ENCODE measurements around the gene SIDT2.
A peak's percentile ranks its signal among the peaks of the same experiment; 100 is the strongest.

The SIDT2 gene

GRCh38 chr11:117230999-117231841 lies 52.7 kb downstream of the SIDT2 start:
- POLR2A ChIA-PET, result interaction anchor here (0.6 to 0.9 kb wide), 3 partner anchors 43 to 233 kb away, joined by 3 to 5 read pairs (median 4); partner anchors contain the start of gene PAFAH1B2
- DNase-seq (ENCODE audit: extremely low spot score), result peak; percentile 34
- TF ChIP-seq CTCF (IDR thresholded peaks at IDR 0.05; ENCODE audit: control extremely low read depth, extremely low read depth, low read depth, missing control alignments), result no peak
- CTCF ChIA-PET, result interaction anchor here (0.8 to 9.2 kb wide), 17 partner anchors 9 to 496 kb away, joined by 3 to 118 read pairs (median 4); partner anchors contain the start of genes APOA5, PAFAH1B2 and SIDT2

GRCh38 chr11:117231842-117232091 lies 53.2 kb downstream of the SIDT2 start, which contains the start of gene PCSK7:
TSS of gene PCSK7 (minus strand) at chr11:117232073. CDS start at chr11:117229844, 2,229 bp downstream.
- POLR2A ChIA-PET, result no interaction called here
- no peak for DNase-seq (ENCODE audit: extremely low spot score)
- no peak for TF ChIP-seq CTCF (IDR thresholded peaks at IDR 0.05; ENCODE audit: control extremely low read depth, extremely low read depth, low read depth, missing control alignments)
- CTCF ChIA-PET, result interaction anchor here (0.8 to 9.2 kb wide), 15 partner anchors 8 to 497 kb away, joined by 3 to 118 read pairs (median 4); partner anchors contain the start of genes APOA5, PAFAH1B2 and SIDT2

- ChIA-PET POLR2A (no interaction called here), CTCF (interaction anchor here (0.8 to 9.2 kb wide), 11 partner anchors 8 to 352 kb away, joined by 3 to 118 read pairs (median 5); partner anchors contain the start of genes PAFAH1B2 and SIDT2)
- DNase-seq (ENCODE audit: extremely low spot score), result peak; percentile 98
- peak; percentile 85 for TF ChIP-seq CTCF (IDR thresholded peaks at IDR 0.05; ENCODE audit: control extremely low read depth, extremely low read depth, low read depth, missing control alignments)
Observed at GRCh38 chr11:117232092-117232878, 53.7 kb downstream of the SIDT2 start, which contains the start of gene RNF214. TSS of gene RNF214 (plus strand) at chr11:117232671. CDS start at chr11:117234273, 1,602 bp downstream.

- peak; percentile 54 for DNase-seq (ENCODE audit: extremely low spot score)
- CTCF ChIA-PET, result interaction anchor here (3.9 kb wide), 1 partner anchor 11 kb away, joined by 17 read pairs; no protein-coding TSS in a partner anchor
- POLR2A ChIA-PET, result no interaction called here
- TF ChIP-seq CTCF (IDR thresholded peaks at IDR 0.05; ENCODE audit: control extremely low read depth, extremely low read depth, low read depth, missing control alignments), result no peak
Observed at GRCh38 chr11:117232911-117233409, 54.4 kb downstream of the SIDT2 start.

GRCh38 chr11:117238221-117238620 lies 59.7 kb downstream of the SIDT2 start:
- no peak for TF ChIP-seq CTCF (IDR thresholded peaks at IDR 0.05; ENCODE audit: control extremely low read depth, extremely low read depth, low read depth, missing control alignments)
- ChIA-PET CTCF (interaction anchor here (1.0 to 4.9 kb wide), 2 partner anchors 12 to 58 kb away, joined by 3 to 19 read pairs; no protein-coding TSS in a partner anchor), POLR2A (no interaction called here)

GRCh38 chr11:117239295-117239694 lies 60.8 kb downstream of the SIDT2 start:
- no peak for DNase-seq (ENCODE audit: extremely low spot score)
- ChIA-PET POLR2A (no interaction called here), CTCF (interaction anchor here (1.0 to 4.9 kb wide), 3 partner anchors 13 to 59 kb away, joined by 3 to 19 read pairs (median 3); no protein-coding TSS in a partner anchor)
- no peak for TF ChIP-seq CTCF (IDR thresholded peaks at IDR 0.05; ENCODE audit: control extremely low read depth, extremely low read depth, low read depth, missing control alignments)

More at GRCh38 chr11:117238221-117238620, 59.7 kb downstream of the SIDT2 start:
- no peak for DNase-seq (ENCODE audit: extremely low spot score)
